Thyroid gland (tissue), 4 donors: ENCODE measurements around the gene SYTL4. TPM values are rescaled to one million over a fixed set of nuclear protein-coding genes. Genes with fewer than 3 reads are reported as not detected.

Experiments
- DNase-seq, 2 donors: peaks; one replicate each; pipeline ENCODE4 v3.0.0-alpha.2; 2019
- H3K27ac ChIP-seq, 3 donors: fragments of 200-600 bp; sonication (generic); 1 replicate in 2 of 3; 2 replicates in 1 of 3; pipeline ENCODE4 v1.5.1; 2016 to 2019; ENCODE audit warnings: mild to moderate bottlenecking in 1 of 3, moderate library complexity in 1 of 3
- H3K27me3 ChIP-seq: fragments of 200-600 bp; sonication (generic); one replicate; pipeline ENCODE4 v1.5.1; 2019
- H3K36me3 ChIP-seq, 2 donors: fragments of 200-600 bp; sonication (generic); one replicate each; pipeline ENCODE4 v1.5.1; 2016 to 2019
- H3K4me1 ChIP-seq, 2 donors: fragments of 200-600 bp; sonication (generic); one replicate each; pipeline ENCODE4 v1.5.1; 2017 to 2019
- H3K4me3 ChIP-seq, 3 donors: fragments of 200-600 bp; sonication (generic); replicated peaks in 1 of 3; 1 replicate in 2 of 3; 2 replicates in 1 of 3; pipeline ENCODE4 v1.5.1; 2016; ENCODE audit warnings: mild to moderate bottlenecking in 1 of 3
- H3K9me3 ChIP-seq: fragments of 200-600 bp; sonication (generic); one replicate; pipeline ENCODE4 v1.5.1; 2017
- POLR2A ChIP-seq, 2 donors: fragments of 450-650 bp; IDR thresholded peaks; one replicate each; pipeline ENCODE4 v1.6.1; 2017; ENCODE audit warnings: antibody characterized with exemption in 2 of 2, mild to moderate bottlenecking in 2 of 2, moderate library complexity in 1 of 2
- WGBS, 2 donors: methylation state at CpG; one replicate each; pipeline ENCODE4 v1.1.5; 2017; 5-methylcytosine and 5-hydroxymethylcytosine counted together
- intact Hi-C: fragments of 100-400 bp; cut with DNase I; formaldehyde crosslinking; loops from one replicate; pipeline ENCODE4 v1.15.1; 2023
- total RNA-seq, 4 donors: library from RNA; depleted of rRNA; stranded (reverse); fragments of >200 nt; gene quantifications; one replicate each; pipeline ENCODE4 v1.2.3, GENCODE V29; 2016
- TF ChIP-seq, protein P1 (sequence below), 6 experiments: fragments of 200-600 bp in 3 of 6; fragments of 450-650 bp in 3 of 6; sonication (generic) in 3 of 6; IDR thresholded peaks; one replicate each; pipeline ENCODE4 v1.5.1; 2016 to 2019; ENCODE audit warnings: antibody characterized with exemption in 6 of 6, mild to moderate bottlenecking in 2 of 6, inconsistent platforms in 1 of 6, moderate library complexity in 1 of 6

The SYTL4 gene
- total RNA-seq, 4 donors from 2014 or later = 13.1 to 28.2 (median 23.2) TPM

DNA sequence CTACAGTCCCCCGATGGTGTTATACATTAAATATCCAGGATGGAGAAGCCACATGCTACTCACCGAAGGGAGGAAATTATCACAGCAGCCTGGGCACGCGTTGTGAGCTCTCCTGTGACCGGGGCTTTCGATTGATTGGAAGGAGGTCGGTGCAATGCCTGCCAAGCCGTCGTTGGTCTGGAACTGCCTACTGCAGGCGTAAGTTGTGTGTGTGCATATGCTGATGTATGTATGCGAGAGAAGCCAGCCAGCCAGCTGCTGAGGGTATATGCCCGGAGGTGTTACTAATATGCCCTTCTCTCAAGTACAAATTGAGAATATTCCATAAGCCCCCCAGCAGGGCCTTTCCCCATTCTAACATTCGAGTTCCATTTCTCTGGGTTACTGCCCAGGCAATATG is 69.8 kb downstream of the SYTL4 start:
- no peaks in the 10 kb centered on the region for H3K9me3 ChIP-seq
- TF ChIP-seq POLR2A (IDR thresholded peaks at IDR 0.05) = no peak
- TF ChIP-seq, protein P1, sequence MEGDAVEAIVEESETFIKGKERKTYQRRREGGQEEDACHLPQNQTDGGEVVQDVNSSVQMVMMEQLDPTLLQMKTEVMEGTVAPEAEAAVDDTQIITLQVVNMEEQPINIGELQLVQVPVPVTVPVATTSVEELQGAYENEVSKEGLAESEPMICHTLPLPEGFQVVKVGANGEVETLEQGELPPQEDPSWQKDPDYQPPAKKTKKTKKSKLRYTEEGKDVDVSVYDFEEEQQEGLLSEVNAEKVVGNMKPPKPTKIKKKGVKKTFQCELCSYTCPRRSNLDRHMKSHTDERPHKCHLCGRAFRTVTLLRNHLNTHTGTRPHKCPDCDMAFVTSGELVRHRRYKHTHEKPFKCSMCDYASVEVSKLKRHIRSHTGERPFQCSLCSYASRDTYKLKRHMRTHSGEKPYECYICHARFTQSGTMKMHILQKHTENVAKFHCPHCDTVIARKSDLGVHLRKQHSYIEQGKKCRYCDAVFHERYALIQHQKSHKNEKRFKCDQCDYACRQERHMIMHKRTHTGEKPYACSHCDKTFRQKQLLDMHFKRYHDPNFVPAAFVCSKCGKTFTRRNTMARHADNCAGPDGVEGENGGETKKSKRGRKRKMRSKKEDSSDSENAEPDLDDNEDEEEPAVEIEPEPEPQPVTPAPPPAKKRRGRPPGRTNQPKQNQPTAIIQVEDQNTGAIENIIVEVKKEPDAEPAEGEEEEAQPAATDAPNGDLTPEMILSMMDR (IDR thresholded peaks at IDR 0.05) = no peak
- no peaks in the 10 kb centered on the region for H3K36me3 ChIP-seq
- WGBS, 2 donors = 92% methylated on average over 12 to 13 of the region's 13 CpGs
- H3K4me3 ChIP-seq = no peak overlapping the region
- H3K27me3 ChIP-seq = no peaks in the 10 kb centered on the region
- no peak overlapping the region for H3K27ac ChIP-seq
- no peaks in the 10 kb centered on the region for H3K4me1 ChIP-seq
- intact Hi-C loops = no loop called here
- no peak for DNase-seq

DNA sequence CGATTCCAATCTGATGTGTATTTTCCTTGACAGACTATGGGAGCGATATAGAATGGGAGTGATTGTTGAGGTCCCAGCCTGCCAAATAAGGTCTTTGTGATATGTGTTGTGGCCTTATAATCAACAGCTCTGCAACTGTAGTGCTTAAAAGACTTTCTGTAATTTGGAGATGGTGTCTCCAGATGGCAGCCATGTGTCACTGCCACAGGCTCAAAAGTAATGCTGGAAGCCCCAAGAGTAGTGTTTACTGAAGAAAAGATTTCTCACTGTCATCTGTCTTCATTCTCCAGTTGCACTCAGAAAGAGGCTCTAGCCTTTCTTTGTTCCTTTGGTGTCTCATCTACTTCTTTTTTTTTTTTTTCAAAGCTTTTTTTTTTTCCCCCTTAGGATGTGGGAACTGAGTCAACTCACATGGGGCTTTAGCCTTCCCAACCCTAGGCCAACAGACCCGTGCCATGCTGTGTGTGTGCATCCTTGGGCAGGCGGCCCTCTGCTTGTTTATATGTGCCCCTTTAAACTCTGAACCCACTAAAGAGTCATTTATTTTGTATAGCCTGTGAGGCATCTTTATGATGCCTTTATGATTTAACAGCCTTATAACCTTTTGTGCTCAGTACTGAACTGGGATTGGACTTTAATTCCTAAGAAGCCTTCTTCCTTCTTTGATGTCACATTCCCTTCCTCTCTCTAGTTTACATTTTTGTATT is 72.3 kb downstream of the SYTL4 start:
- TF ChIP-seq POLR2A (IDR thresholded peaks at IDR 0.05) = no peak
- TF ChIP-seq, protein P1 (IDR thresholded peaks at IDR 0.05) = no peak

DNA sequence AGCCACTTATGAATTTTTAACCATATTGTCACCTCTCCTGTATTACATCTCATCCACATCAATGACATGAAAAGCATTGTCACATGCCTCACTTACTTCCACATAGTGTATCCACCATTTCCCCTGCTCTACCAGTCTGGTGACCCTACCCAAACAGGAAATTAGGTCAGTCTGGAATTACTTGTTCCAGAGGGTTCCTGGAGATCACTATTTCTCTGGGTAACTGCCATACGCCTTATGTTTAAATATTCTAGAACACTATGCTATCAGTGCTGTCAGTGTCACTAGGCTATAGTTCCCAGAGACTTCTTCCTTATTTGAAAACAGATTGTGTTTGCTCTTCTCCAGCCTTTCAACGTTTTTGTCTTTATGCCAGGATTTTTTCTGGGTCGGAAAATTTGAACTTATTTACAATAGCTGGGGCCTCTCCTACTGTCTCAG is 73.0 kb downstream of the SYTL4 start:
- no peaks in the 10 kb centered on the region for H3K36me3 ChIP-seq
- no peaks in the 10 kb centered on the region for H3K9me3 ChIP-seq
- H3K27me3 ChIP-seq = no peaks in the 10 kb centered on the region
- H3K27ac ChIP-seq = no peak overlapping the region
- no peak overlapping the region for H3K4me3 ChIP-seq
- H3K4me1 ChIP-seq = no peaks in the 10 kb centered on the region
- 45 to 51% methylated on average over 3 of the region's 3 CpGs for WGBS, 2 donors
- TF ChIP-seq, protein P1 (IDR thresholded peaks at IDR 0.05) = no peak
- no peak for TF ChIP-seq POLR2A (IDR thresholded peaks at IDR 0.05)
- no peak for DNase-seq
- intact Hi-C loops = no loop called here

More for the DNA sequence above, 72.3 kb downstream of the SYTL4 start:
- no peak overlapping the region for H3K27ac ChIP-seq
- H3K4me1 ChIP-seq = no peaks in the 10 kb centered on the region
- H3K9me3 ChIP-seq = no peaks in the 10 kb centered on the region
- intact Hi-C loops = no loop called here
- H3K27me3 ChIP-seq = no peaks in the 10 kb centered on the region
- no peaks in the 10 kb centered on the region for H3K36me3 ChIP-seq
- no peak overlapping the region for H3K4me3 ChIP-seq
- DNase-seq = no peak
- WGBS, 2 donors = 82 to 88% methylated on average over 4 of the region's 4 CpGs

DNA sequence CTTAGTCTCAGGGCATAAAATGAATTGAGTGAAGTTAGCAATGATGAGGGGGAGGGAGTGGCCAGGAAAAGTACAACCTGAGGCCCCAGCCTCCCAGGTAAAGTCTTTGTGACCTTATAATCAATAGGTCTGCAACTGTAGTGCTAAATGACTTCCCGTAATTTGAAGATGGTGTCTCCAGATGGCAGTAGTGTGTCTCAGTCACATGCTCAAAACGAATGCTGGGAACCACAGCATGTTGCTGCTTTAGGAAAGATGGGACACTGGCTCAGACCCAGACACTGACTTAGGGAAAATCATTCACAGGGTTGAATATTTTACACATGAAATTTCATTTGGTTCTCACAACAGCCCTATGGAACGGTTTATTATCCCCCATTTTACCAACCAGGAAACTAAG is 77.7 kb downstream of the SYTL4 start:
- intact Hi-C loops = no loop called here
- Histone ChIP-seq H3K4me1 (no peaks in the 10 kb centered on the region), H3K9me3 (no peaks in the 10 kb centered on the region), H3K27ac (no peak overlapping the region), H3K4me3 (no peak overlapping the region), H3K36me3 (no peaks in the 10 kb centered on the region), H3K27me3 (no peaks in the 10 kb centered on the region)
- DNase-seq = no peak
- TF ChIP-seq, protein P1 (IDR thresholded peaks at IDR 0.05) = no peak
- TF ChIP-seq POLR2A (IDR thresholded peaks at IDR 0.05) = no peak
- WGBS, 2 donors = 23 to 39% methylated on average over 3 of the region's 3 CpGs

DNA sequence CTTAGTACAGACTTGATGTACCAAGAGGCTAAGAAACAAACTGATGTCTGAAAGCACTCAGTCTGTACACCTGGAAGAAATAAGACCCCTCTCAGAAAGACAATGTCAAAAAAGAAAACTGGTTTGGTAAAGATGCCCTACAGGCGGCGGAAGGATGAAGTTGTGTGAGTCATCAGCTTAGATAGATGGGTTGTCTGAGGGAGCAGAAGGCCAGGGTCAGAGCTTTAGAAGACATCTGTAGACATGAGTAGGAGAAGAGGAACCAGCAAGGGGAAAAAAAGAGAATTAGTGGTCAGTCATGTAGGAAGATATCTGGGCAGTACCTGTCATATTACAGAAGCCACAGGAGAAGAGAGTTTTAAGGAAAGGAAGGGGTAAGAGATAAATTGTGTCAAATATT is 79.7 kb downstream of the SYTL4 start:
- H3K36me3 ChIP-seq = no peaks in the 10 kb centered on the region
- no peak for DNase-seq
- intact Hi-C loops = no loop called here
- no peaks in the 10 kb centered on the region for H3K9me3 ChIP-seq
- no peaks in the 10 kb centered on the region for H3K4me1 ChIP-seq
- H3K27me3 ChIP-seq = no peaks in the 10 kb centered on the region
- no peak overlapping the region for H3K4me3 ChIP-seq
- H3K27ac ChIP-seq = no peak overlapping the region
- 89 to 93% methylated on average over 2 of the region's 2 CpGs for WGBS, 2 donors
- TF ChIP-seq, protein P1 (IDR thresholded peaks at IDR 0.05) = no peak
- no peak for TF ChIP-seq POLR2A (IDR thresholded peaks at IDR 0.05)
